Breast epithelium (tissue), 3 donors: Measurements from ENCODE around the gene PPP1R16B.

Source experiments
- CTCF ChIP-seq, 3 donors: fragments of 450-650 bp; IDR thresholded peaks; one replicate each; pipeline ENCODE4 v1.5.1; 2016 to 2017; ENCODE audit warnings: antibody characterized with exemption in 3 of 3, mild to moderate bottlenecking in 3 of 3, moderate library complexity in 3 of 3
- POLR2A ChIP-seq: fragments of 450-650 bp; IDR thresholded peaks from one replicate; pipeline ENCODE4 v1.6.1; 2016; ENCODE audit warnings: antibody characterized with exemption, mild to moderate bottlenecking, moderate library complexity

DNA sequence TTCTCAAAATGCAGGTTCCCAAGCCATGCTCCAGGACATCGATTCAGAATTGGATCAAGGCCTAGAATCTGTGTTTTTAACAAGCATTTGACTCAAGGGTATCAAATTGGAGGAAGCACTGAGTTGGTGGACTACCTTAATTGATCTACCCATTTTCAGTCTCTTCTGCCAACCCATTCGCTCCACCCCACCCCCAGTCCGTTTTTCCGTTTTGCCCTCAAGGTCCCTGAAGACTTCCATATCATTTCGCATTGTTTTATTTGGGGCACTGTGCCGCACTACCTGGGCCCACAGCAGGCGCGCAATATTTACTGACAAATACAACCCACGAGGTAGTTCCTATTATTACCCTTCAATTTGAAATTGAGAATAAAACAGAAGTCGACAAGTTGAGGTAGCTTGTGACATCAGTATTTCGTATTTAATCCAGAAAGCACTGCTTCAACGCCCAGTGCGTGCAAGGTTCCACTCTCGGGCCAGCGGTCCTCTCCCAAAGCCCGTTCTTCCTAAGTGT lies 156.1 kb downstream of the PPP1R16B start:
- TF ChIP-seq CTCF (IDR thresholded peaks at IDR 0.05) (no peak), POLR2A (peak; percentile 11)
